Central memory CD8-positive, alpha-beta T cell (primary cell): ENCODE measurements around the gene SALL4.
"Not testable (repeated sequence)": the region's sequence is repeated elsewhere in the genome, so short reads cannot be mapped to it uniquely, and the experiment has no call there.

Source experiments
- ATAC-seq: fragments of 150-1000 bp; cut with Tn5 transposase; replicated peaks from 2 replicates; pipeline ENCODE4 v1.10.0; 2022; ENCODE audit warnings: mild to moderate bottlenecking, moderate FRiP score, moderate number of reproducible peaks; ENCODE audit not compliant: poor library complexity, severe bottlenecking; ENCODE audit errors: extremely low read depth
- DNase-seq, 2 donors: peaks; one replicate each; pipeline ENCODE4 v3.0.0; 2021; ENCODE audit warnings: low spot score in 2 of 2
- H3K27ac Mint-ChIP-seq: one replicate; pipeline ENCODE4 v1.8.0; 2022; ENCODE audit warnings: low read depth, mild to moderate bottlenecking, moderate library complexity, mixed read lengths
- H3K27me3 Mint-ChIP-seq: one replicate; pipeline ENCODE4 v1.8.0; 2022; ENCODE audit warnings: mixed read lengths
- H3K36me3 Mint-ChIP-seq: one replicate; pipeline ENCODE4 v1.8.0; 2022; ENCODE audit warnings: mild to moderate bottlenecking, moderate library complexity, mixed read lengths; ENCODE audit not compliant: insufficient read depth
- H3K4me1 Mint-ChIP-seq: one replicate; pipeline ENCODE4 v1.8.0; 2022; ENCODE audit warnings: mixed read lengths
- H3K4me3 Mint-ChIP-seq: one replicate; pipeline ENCODE4 v1.8.0; 2022; ENCODE audit warnings: mild to moderate bottlenecking, moderate library complexity, mixed read lengths
- H3K9me3 Mint-ChIP-seq: one replicate; pipeline ENCODE4 v1.8.0; 2022; ENCODE audit warnings: mixed read lengths

The SALL4 gene

GRCh38 chr20:51768759-51769517 lies 33.4 kb downstream of the SALL4 start:
- Mint-ChIP-seq H3K4me3 (peak overlapping the region; percentile 79), H3K4me1 (peaks cover 17% of the 10 kb centered on the region), H3K36me3 (peaks cover 2% of the 10 kb centered on the region), H3K27ac (peak overlapping the region; percentile 61), H3K27me3 (peaks cover 18% of the 10 kb centered on the region), H3K9me3 (no peaks in the 10 kb centered on the region)
- peak; percentile 24 for ATAC-seq
- DNase-seq = no peak

- DNase-seq (no peak), ATAC-seq (peak; percentile 20)
- H3K9me3 Mint-ChIP-seq = no peaks in the 10 kb centered on the region
- H3K36me3 Mint-ChIP-seq = peaks cover 2% of the 10 kb centered on the region
- H3K4me1 Mint-ChIP-seq = peaks cover 17% of the 10 kb centered on the region
- peaks cover 18% of the 10 kb centered on the region for H3K27me3 Mint-ChIP-seq
- peak within 1 kb of the TSS; percentile 61 for H3K27ac Mint-ChIP-seq
- H3K4me3 Mint-ChIP-seq = peak within 1 kb of the TSS; percentile 79
These were observed 34.2 kb downstream of the SALL4 start, which contains the start of gene ATP9A for GRCh38 chr20:51767867-51768758. TSS of gene ATP9A (minus strand) at chr20:51768390. CDS start at chr20:51768369, 21 bp downstream.

GRCh38 chr20:51766994-51767866 lies 35.1 kb downstream of the SALL4 start:
- Mint-ChIP-seq H3K4me1 (peaks cover 17% of the 10 kb centered on the region), H3K27ac (peak overlapping the region; percentile 32), H3K36me3 (peaks cover 2% of the 10 kb centered on the region), H3K27me3 (peaks cover 18% of the 10 kb centered on the region), H3K9me3 (no peaks in the 10 kb centered on the region), H3K4me3 (peak overlapping the region; percentile 68)
- peak; percentile 16 to 44 for DNase-seq
- ATAC-seq = peak; percentile 67

GRCh38 chr20:51765381-51765780 lies 36.9 kb downstream of the SALL4 start:
- not testable (repeated sequence) for H3K27ac Mint-ChIP-seq, H3K4me3 Mint-ChIP-seq, DNase-seq, H3K9me3 Mint-ChIP-seq, ATAC-seq, H3K36me3 Mint-ChIP-seq
- H3K27me3 Mint-ChIP-seq = peaks cover 18% of the 10 kb centered on the region
- peaks cover 17% of the 10 kb centered on the region for H3K4me1 Mint-ChIP-seq

- no peaks in the 10 kb centered on the region for H3K9me3 Mint-ChIP-seq
- peaks cover 2% of the 10 kb centered on the region for H3K36me3 Mint-ChIP-seq
- peaks cover 7% of the 10 kb centered on the region for H3K4me1 Mint-ChIP-seq
- DNase-seq (no peak), ATAC-seq (no peak)
- H3K4me3 Mint-ChIP-seq = no peak overlapping the region
- no peak overlapping the region for H3K27ac Mint-ChIP-seq
- H3K27me3 Mint-ChIP-seq = peaks cover 8% of the 10 kb centered on the region
These were observed 38.2 kb downstream of the SALL4 start for GRCh38 chr20:51763965-51764602.

- ATAC-seq (no peak), DNase-seq (no peak)
- no peak overlapping the region for H3K27ac Mint-ChIP-seq
- H3K4me3 Mint-ChIP-seq = no peak overlapping the region
- H3K36me3 Mint-ChIP-seq = peaks cover 3% of the 10 kb centered on the region
- H3K27me3 Mint-ChIP-seq = no peaks in the 10 kb centered on the region
- no peaks in the 10 kb centered on the region for H3K4me1 Mint-ChIP-seq
- H3K9me3 Mint-ChIP-seq = no peaks in the 10 kb centered on the region
These were observed 41.3 kb downstream of the SALL4 start for GRCh38 chr20:51760905-51761546.

GRCh38 chr20:51759769-51760510 lies 42.4 kb downstream of the SALL4 start:
- Mint-ChIP-seq H3K4me1 (no peaks in the 10 kb centered on the region), H3K4me3 (no peak overlapping the region), H3K36me3 (peaks cover 3% of the 10 kb centered on the region), H3K27me3 (no peaks in the 10 kb centered on the region), H3K27ac (no peak overlapping the region), H3K9me3 (no peaks in the 10 kb centered on the region)
- ATAC-seq (no peak), DNase-seq (no peak)

GRCh38 chr20:51758978-51759544 lies 43.3 kb downstream of the SALL4 start:
- H3K27ac Mint-ChIP-seq = no peak overlapping the region
- H3K4me1 Mint-ChIP-seq = no peaks in the 10 kb centered on the region
- no peaks in the 10 kb centered on the region for H3K27me3 Mint-ChIP-seq
- H3K36me3 Mint-ChIP-seq = peaks cover 3% of the 10 kb centered on the region
- DNase-seq (no peak), ATAC-seq (no peak)
- no peaks in the 10 kb centered on the region for H3K9me3 Mint-ChIP-seq
- no peak overlapping the region for H3K4me3 Mint-ChIP-seq

- no peak for ATAC-seq
- DNase-seq = no peak
- Mint-ChIP-seq H3K9me3 (no peaks in the 10 kb centered on the region), H3K36me3 (peaks cover 3% of the 10 kb centered on the region), H3K4me3 (no peak overlapping the region), H3K4me1 (no peaks in the 10 kb centered on the region), H3K27ac (no peak overlapping the region), H3K27me3 (no peaks in the 10 kb centered on the region)
These were observed 45.1 kb downstream of the SALL4 start for GRCh38 chr20:51757226-51757625.

- Mint-ChIP-seq H3K9me3 (no peaks in the 10 kb centered on the region), H3K4me3 (no peak overlapping the region), H3K27me3 (no peaks in the 10 kb centered on the region), H3K27ac (no peak overlapping the region), H3K4me1 (no peaks in the 10 kb centered on the region), H3K36me3 (peaks cover 3% of the 10 kb centered on the region)
- ATAC-seq (no peak), DNase-seq (no peak)
These were observed 45.7 kb downstream of the SALL4 start for GRCh38 chr20:51756653-51757052.

- ATAC-seq, H3K36me3 Mint-ChIP-seq, H3K27me3 Mint-ChIP-seq, H3K27ac Mint-ChIP-seq, H3K4me3 Mint-ChIP-seq, H3K4me1 Mint-ChIP-seq, DNase-seq, H3K9me3 Mint-ChIP-seq: not testable (repeated sequence)
These were observed 49.1 kb downstream of the SALL4 start for GRCh38 chr20:51753220-51753619.
